Measurements from ENCODE around the gene NR1D2.

The NR1D2 gene

DNA sequence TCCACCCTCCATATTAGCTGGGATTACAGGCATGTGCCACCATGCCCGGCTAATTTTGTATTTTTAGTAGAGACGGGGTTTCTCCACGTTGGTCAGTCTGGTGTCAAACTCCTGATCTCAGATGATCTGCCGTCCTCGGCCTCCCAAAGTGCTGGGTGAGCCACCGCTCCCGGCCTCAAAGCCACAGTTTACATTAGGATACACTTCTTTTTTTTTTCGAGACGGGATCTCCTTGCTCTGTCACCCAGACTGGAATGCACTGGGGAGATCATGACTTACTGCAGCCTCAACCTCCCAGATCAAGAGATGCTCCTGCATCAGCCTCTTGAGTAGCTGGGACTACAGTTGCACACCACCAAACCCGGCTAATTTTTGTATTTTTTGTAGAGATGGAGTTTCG is 2.5 kb upstream of the NR1D2 start:
- no peak for DNase-seq (ENCODE audit: low spot score)
- in situ Hi-C loops (cut with MboI; ENCODE audit: low pct_unique_long_range_greater_than_20kb, low sequenced_read_pairs, unreplicated experiment) = no loop called here
- TF ChIP-seq, protein P1, sequence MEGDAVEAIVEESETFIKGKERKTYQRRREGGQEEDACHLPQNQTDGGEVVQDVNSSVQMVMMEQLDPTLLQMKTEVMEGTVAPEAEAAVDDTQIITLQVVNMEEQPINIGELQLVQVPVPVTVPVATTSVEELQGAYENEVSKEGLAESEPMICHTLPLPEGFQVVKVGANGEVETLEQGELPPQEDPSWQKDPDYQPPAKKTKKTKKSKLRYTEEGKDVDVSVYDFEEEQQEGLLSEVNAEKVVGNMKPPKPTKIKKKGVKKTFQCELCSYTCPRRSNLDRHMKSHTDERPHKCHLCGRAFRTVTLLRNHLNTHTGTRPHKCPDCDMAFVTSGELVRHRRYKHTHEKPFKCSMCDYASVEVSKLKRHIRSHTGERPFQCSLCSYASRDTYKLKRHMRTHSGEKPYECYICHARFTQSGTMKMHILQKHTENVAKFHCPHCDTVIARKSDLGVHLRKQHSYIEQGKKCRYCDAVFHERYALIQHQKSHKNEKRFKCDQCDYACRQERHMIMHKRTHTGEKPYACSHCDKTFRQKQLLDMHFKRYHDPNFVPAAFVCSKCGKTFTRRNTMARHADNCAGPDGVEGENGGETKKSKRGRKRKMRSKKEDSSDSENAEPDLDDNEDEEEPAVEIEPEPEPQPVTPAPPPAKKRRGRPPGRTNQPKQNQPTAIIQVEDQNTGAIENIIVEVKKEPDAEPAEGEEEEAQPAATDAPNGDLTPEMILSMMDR (IDR thresholded peaks at IDR 0.05; ENCODE audit: extremely low read depth, insufficient read depth, missing control alignments) = no peak

DNA sequence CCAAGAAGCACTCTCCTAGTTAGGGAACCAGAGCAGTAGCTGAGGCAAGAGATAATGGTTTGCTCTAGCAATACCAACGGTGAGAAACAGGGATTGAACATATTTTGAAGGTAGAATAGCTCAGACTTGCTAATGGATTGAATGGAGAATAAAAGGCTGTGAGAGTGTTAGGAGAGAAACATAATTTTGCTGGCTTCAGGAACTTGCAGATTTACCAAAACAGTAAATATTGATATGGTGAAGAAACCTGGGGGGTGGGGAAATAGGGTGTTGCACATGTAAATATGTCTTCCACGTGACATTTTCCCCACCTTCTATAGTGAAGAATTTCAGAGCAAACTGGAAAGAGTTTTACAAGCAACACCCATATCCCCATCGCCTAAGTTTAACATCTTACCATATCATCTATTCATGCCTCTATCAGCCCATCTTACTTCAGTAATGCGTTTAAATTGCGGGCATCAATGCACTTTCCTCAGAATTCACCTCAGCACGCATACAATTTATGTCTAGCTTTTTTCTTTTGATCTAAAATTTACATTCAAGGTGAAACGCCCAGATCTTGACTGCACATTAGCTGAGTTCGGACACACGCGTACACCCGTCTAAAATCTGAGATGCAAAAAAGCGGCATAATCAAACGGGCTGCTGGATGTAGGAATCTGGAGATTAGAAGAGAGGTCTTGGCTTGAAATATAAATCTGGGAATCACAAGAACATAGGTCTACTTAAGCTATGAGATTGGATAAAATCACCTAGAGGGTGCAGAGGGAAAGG is 891 bp upstream of the NR1D2 start:
- TF ChIP-seq, protein P1 (IDR thresholded peaks at IDR 0.05; ENCODE audit: extremely low read depth, insufficient read depth, missing control alignments) = no peak
- in situ Hi-C loops (cut with MboI; ENCODE audit: low pct_unique_long_range_greater_than_20kb, low sequenced_read_pairs, unreplicated experiment) = no loop called here
- no peak for DNase-seq (ENCODE audit: low spot score)

DNA sequence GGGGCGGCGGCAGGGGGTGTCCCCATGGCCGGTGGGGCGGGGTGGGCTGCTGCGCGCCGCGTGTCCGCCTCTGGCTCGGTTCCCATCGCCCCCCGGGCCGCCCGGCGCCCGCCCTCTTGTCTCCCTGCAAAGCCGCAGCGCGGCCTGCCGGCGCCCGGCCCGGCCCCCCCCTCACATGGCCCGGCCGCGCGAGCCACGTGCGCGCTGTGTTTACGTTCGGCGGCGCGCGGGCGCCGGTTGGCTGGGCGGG is 502 bp downstream of the NR1D2 start:
- in situ Hi-C loops (cut with MboI; ENCODE audit: low pct_unique_long_range_greater_than_20kb, low sequenced_read_pairs, unreplicated experiment) = no loop called here
- TF ChIP-seq, protein P1 (IDR thresholded peaks at IDR 0.05; ENCODE audit: extremely low read depth, insufficient read depth, missing control alignments) = no peak

DNA sequence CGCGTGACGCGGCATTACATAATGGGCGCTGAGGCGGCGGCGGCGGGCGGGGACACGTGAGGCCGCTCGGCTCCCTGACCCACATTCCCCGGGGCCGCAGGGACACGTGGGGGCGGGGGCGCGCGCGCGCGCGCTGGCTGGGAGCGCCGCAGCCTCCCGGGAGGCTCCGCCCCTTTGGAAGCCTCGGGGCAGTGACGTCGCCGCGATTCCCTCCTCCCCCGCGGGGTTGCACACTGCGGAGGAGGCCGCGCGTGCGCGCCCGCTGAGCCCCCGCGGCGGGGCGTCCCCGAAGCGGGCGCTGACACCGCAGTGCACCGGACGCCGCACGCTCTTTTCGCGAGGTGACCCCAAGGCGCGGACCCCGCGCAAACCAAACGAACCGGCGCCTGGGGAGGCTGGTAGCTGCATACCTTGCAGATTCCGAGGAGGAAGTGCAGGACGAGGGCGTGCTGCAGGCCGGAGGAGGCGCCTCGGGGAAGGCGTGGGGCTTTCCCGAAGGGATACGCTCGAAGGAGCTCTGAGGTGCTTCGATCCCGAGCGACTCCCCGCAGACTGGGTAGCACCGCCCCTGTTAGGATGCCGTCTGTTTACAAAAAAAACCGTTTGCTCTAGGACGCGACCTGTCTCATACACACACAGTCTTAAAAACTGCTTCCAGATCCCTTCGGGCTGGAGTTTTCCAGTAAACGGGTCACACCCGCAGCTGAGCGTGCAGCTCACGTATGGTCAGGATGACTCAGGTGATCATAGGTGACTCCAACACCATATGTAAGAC is 1.0 kb downstream of the NR1D2 start:
- TF ChIP-seq, protein P1 (IDR thresholded peaks at IDR 0.05; ENCODE audit: extremely low read depth, insufficient read depth, missing control alignments) = no peak
- peak; percentile 98 for DNase-seq (ENCODE audit: low spot score)
- in situ Hi-C loops (cut with MboI; ENCODE audit: low pct_unique_long_range_greater_than_20kb, low sequenced_read_pairs, unreplicated experiment) = no loop called here

More for the DNA sequence above, 502 bp downstream of the NR1D2 start:
- DNase-seq (ENCODE audit: low spot score) = no peak

DNA sequence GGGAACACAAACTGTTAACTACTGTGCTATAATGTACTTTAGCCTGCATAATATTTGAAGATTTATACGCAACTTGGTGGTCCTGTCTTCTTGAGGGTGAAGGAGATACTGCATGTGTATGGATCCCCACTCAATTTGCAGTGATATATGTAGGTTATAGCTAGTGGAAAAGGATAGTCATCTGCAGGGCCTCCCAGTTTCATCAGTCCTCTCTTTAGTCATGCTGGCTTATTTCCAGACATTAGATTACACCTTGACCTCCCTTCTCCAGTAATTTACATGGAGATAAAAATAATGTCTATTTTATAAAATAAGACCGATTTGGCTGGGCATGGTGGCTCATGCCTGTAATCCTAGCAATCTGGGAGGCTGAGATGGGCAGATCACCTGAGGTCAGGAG is 3.7 kb downstream of the NR1D2 start:
- TF ChIP-seq, protein P1 (IDR thresholded peaks at IDR 0.05; ENCODE audit: extremely low read depth, insufficient read depth, missing control alignments) = no peak
- in situ Hi-C loops (cut with MboI; ENCODE audit: low pct_unique_long_range_greater_than_20kb, low sequenced_read_pairs, unreplicated experiment) = no loop called here
- no peak for DNase-seq (ENCODE audit: low spot score)

DNA sequence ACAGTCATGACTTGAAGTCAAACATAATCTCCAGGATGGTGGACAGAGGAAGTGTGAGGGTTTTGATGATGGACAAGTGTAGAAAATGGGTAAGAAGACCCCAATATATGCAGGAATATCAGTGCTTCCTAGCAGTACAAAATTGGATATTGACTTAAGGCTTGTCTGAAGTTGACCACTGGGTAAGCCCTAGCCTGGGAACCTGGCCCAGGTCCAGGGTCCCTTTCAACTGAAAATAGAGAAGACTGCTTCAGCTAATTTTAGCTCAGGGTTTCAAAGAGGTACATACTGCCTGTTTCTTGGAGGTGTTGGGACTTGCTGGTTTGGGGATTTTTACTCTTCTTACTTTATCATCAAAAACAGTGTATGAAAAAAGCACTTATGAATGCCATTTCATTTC is 4.7 kb downstream of the NR1D2 start:
- peak; percentile 45 for DNase-seq (ENCODE audit: low spot score)
- TF ChIP-seq, protein P1 (IDR thresholded peaks at IDR 0.05; ENCODE audit: extremely low read depth, insufficient read depth, missing control alignments) = no peak
- in situ Hi-C loops (cut with MboI; ENCODE audit: low pct_unique_long_range_greater_than_20kb, low sequenced_read_pairs, unreplicated experiment) = no loop called here

All from GM13977 (cell line).